D341Med (cell line): Measurements from ENCODE around the gene ERCC6L2.

ENCODE experiments used
- DNase-seq: peaks from one replicate; pipeline ENCODE4 v3.0.0; 2012; ENCODE audit warnings: low spot score

Gene ERCC6L2

GRCh38 chr9:95870352-95870751, 5.1 kb upstream of the ERCC6L2 start:
- DNase-seq, result no peak

GRCh38 chr9:95870906-95871305, 4.6 kb upstream of the ERCC6L2 start:
- DNase-seq, result no peak

- peak; percentile 21 for DNase-seq
Observed at GRCh38 chr9:95874303-95874988, 1.0 kb upstream of the ERCC6L2 start.

- peak; percentile 56 for DNase-seq
Observed at GRCh38 chr9:95874989-95875304, 544 bp upstream of the ERCC6L2 start.

- no peak for DNase-seq
Observed at GRCh38 chr9:95876138-95876444, 600 bp downstream of the ERCC6L2 start.

- no peak for DNase-seq
Observed at GRCh38 chr9:95876595-95876994, 1.1 kb downstream of the ERCC6L2 start.

- DNase-seq, result no peak
Observed at GRCh38 chr9:95877984-95878383, 2.5 kb downstream of the ERCC6L2 start.

GRCh38 chr9:95879591-95879990, 4.1 kb downstream of the ERCC6L2 start:
- DNase-seq, result no peak

GRCh38 chr9:95880021-95880690, 4.7 kb downstream of the ERCC6L2 start:
- DNase-seq, result no peak

- no peak for DNase-seq
Observed at GRCh38 chr9:95887926-95888497, 12.5 kb downstream of the ERCC6L2 start.

GRCh38 chr9:95890594-95890993, 15.1 kb downstream of the ERCC6L2 start:
- DNase-seq, result no peak

- DNase-seq, result no peak
Observed at GRCh38 chr9:95891067-95891671, 15.7 kb downstream of the ERCC6L2 start.

- DNase-seq, result no peak
Observed at GRCh38 chr9:95892690-95893089, 17.2 kb downstream of the ERCC6L2 start.

GRCh38 chr9:95896580-95896979, 21.1 kb downstream of the ERCC6L2 start:
- no peak for DNase-seq

- DNase-seq, result no peak
Observed at GRCh38 chr9:95901506-95901905, 26.0 kb downstream of the ERCC6L2 start.

GRCh38 chr9:95903398-95903797, 27.9 kb downstream of the ERCC6L2 start:
- no peak for DNase-seq

GRCh38 chr9:95907794-95908193, 32.3 kb downstream of the ERCC6L2 start:
- peak; percentile 25 for DNase-seq

GRCh38 chr9:95910023-95910707, 34.7 kb downstream of the ERCC6L2 start:
- no peak for DNase-seq

GRCh38 chr9:95910770-95911340, 35.4 kb downstream of the ERCC6L2 start:
- DNase-seq, result no peak

- no peak for DNase-seq
Observed at GRCh38 chr9:95912773-95913172, 37.3 kb downstream of the ERCC6L2 start.

GRCh38 chr9:95920017-95920416, 44.5 kb downstream of the ERCC6L2 start:
- no peak for DNase-seq

GRCh38 chr9:95923794-95924193, 48.3 kb downstream of the ERCC6L2 start:
- no peak for DNase-seq
